Heart left ventricle (tissue), 16 donors: Measurements from ENCODE around the gene SMPX. TPM values are rescaled to one million over a fixed set of nuclear protein-coding genes. Genes with fewer than 3 reads are reported as not detected.

Experiments
- ATAC-seq, 4 donors: fragments of 200-7000 bp; cut with Tn5 transposase; one replicate each; pipeline ENCODE4 v1.9.1; 2020 to 2022; ENCODE audit warnings: moderate library complexity in 4 of 4, mild to moderate bottlenecking in 3 of 4, moderate number of reproducible peaks in 1 of 4
- DNase-seq, 5 donors: peaks; one replicate each; pipeline ENCODE4 v3.0.0-alpha.2; 2020
- H3K27ac ChIP-seq, 12 donors: fragments of 200-600 bp; sonication (generic) in 4 of 12; one replicate each; pipeline versions ENCODE4 v1.5.0 to v1.8.0; 2016 to 2022; ENCODE audit warnings: mild to moderate bottlenecking in 2 of 12
- H3K27me3 ChIP-seq, 9 donors: fragments of 200-600 bp; sonication (generic) in 2 of 9; one replicate each; pipeline versions ENCODE4 v1.5.1 to v1.8.0; 2016 to 2022; ENCODE audit warnings: mild to moderate bottlenecking in 3 of 9
- H3K36me3 ChIP-seq, 9 donors: fragments of 200-600 bp; sonication (generic) in 2 of 9; one replicate each; pipeline versions ENCODE4 v1.5.0 to v1.8.0; 2018 to 2022; ENCODE audit warnings: mild to moderate bottlenecking in 2 of 9
- H3K4me1 ChIP-seq, 12 donors: fragments of 200-600 bp; sonication (generic) in 4 of 12; one replicate each; pipeline versions ENCODE4 v1.5.0 to v1.8.0; 2016 to 2022; ENCODE audit warnings: mild to moderate bottlenecking in 3 of 12
- H3K4me3 ChIP-seq, 12 donors: fragments of 200-600 bp; sonication (generic) in 4 of 12; one replicate each; pipeline versions ENCODE4 v1.5.0 to v1.8.0; 2017 to 2022; ENCODE audit warnings: mild to moderate bottlenecking in 9 of 12, moderate library complexity in 4 of 12
- H3K9me3 ChIP-seq, 12 donors: fragments of 200-600 bp; sonication (generic) in 4 of 12; one replicate each; pipeline versions ENCODE4 v1.5.0 to v1.8.0; 2016 to 2022; ENCODE audit warnings: mild to moderate bottlenecking in 1 of 12
- CTCF ChIP-seq, 12 donors: fragments of 200-600 bp; sonication (generic) in 4 of 12; IDR thresholded peaks; one replicate each; pipeline versions ENCODE4 v1.5.0 to v1.8.0; 2018 to 2022; ENCODE audit warnings: antibody characterized with exemption in 12 of 12, mild to moderate bottlenecking in 5 of 12
- POLR2A ChIP-seq, 2 donors: fragments of 450-650 bp; IDR thresholded peaks; one replicate each; pipeline ENCODE4 v1.6.1; 2017; ENCODE audit warnings: antibody characterized with exemption in 2 of 2, mild to moderate bottlenecking in 2 of 2, moderate library complexity in 2 of 2
- WGBS, 4 donors: extraction: QIAGEN DNeasy Blood & Tissue Kit in 2 of 4; methylation state at CpG; one replicate each; pipeline versions ENCODE4 v1.1.5 to v1.1.7; 2013 to 2018; 5-methylcytosine and 5-hydroxymethylcytosine counted together
- intact Hi-C, 10 donors: fragments of 100-400 bp; cut with DNase I; formaldehyde crosslinking; loops; one replicate each; pipeline versions ENCODE4 v1.11.1 to v1.14.2; 2022
- polyA plus RNA-seq, 2 donors: library from polyadenylated mRNA; stranded (reverse); fragments of 200-250 nt; gene quantifications; one replicate each; pipeline ENCODE4 v1.2.3, GENCODE V29; 2013
- total RNA-seq, 9 donors: library from RNA; depleted of rRNA in 2 of 9; stranded (reverse); fragments of >200 nt in 2 of 9; fragmentation: NEBNext Ultra II Directional in 3 of 9; extraction: Animal tissue kit (Norgen Biotek cat#: 25700) in 3 of 9; gene quantifications; one replicate each; pipeline versions ENCODE4 v1.1.0 to v1.2.4, GENCODE V29; 2016 to 2023
- donor health status: ischemic (EF 13 %, LVEDD 7.1; RV severe dilation, severe dysfunction).
- donor health status: healthy with polysubstance abuse.
- donor health status: DM: no; HTN: yes; CAD: no.
- donor health status: DM: no; HTN: no; CAD: no.
- donor health status: ischemic (EF 25% LVEDD 6.9; RV normal size, moderate dysfunction).
- donor health status: ischemic (EF 25% LVEDD 5.7; RV mildly dilated, moderate dysfunction).
- donor health status: healthy.
- donor health status: DM: yes; HTN: yes; CAD: no.
- donor health status: ischemic (EF 35%, LVEDD 5.7; RV mildly dilated, moderate dysfunction).
- donor health status: nonischemic (EF 11% LVEDD 7.7; RV severe dilation, severe dysfunction).
- donor health status: DM: yes; HTN: yes; CAD: no.
- donor health status: PGD.
- donor health status: ischemic (EF 29% LVEDD 5.4; RV normal size, mild dysfunction).
- donor health status: nonischemic (EF 23%, LVEDD 6.1; RV moderate dilation, normal function).

The SMPX gene
- total and polyA plus RNA-seq, 11 donors: 340 to 972 (median 694) TPM

GRCh38 chrX:21745756-21746155 is 12.2 kb downstream of the SMPX start:
- Histone ChIP-seq H3K4me3 (no peak overlapping the region), H3K4me1 (peaks cover 0 to 53% (median 1%) of the 10 kb centered on the region in 12 donors), H3K36me3 (no peaks in the 10 kb centered on the region), H3K9me3 (no peaks in the 10 kb centered on the region), H3K27me3 (peaks cover 0 to 11% (median 0%) of the 10 kb centered on the region in 9 donors), H3K27ac (peak overlapping the region in 1 of 12 donors; percentile 19)
- TF ChIP-seq CTCF (IDR thresholded peaks at IDR 0.05) (peak; percentile 24 to 57 (median 45)), POLR2A (IDR thresholded peaks at IDR 0.05) (no peak)
- DNase-seq (peak in 1 of 5 donors; percentile 26), ATAC-seq (no peak)
- 28 to 40% (median 35%) methylated on average over 4 of the region's 4 CpGs for WGBS, 4 donors
- intact Hi-C loops: loop anchor here in 8 of 10 donors (5.0 to 10.0 kb wide), 4 partner anchors 229 to 1221 kb away; no protein-coding TSS in a partner anchor

GRCh38 chrX:21744721-21745120 is 13.2 kb downstream of the SMPX start:
- intact Hi-C loops: loop anchor here in 8 of 10 donors (5.0 to 10.0 kb wide), 4 partner anchors 230 to 1220 kb away; no protein-coding TSS in a partner anchor
- WGBS, 4 donors: 31 to 45% (median 44%) methylated on average over 1 of the region's 1 CpG
- H3K4me1 ChIP-seq: peaks cover 0 to 62% (median 1%) of the 10 kb centered on the region in 12 donors

GRCh38 chrX:21744060-21744459 is 13.9 kb downstream of the SMPX start:
- DNase-seq (no peak), ATAC-seq (no peak)
- Histone ChIP-seq H3K9me3 (no peaks in the 10 kb centered on the region), H3K27me3 (peaks cover 0 to 11% (median 0%) of the 10 kb centered on the region in 9 donors), H3K36me3 (no peaks in the 10 kb centered on the region), H3K27ac (no peak overlapping the region), H3K4me3 (no peak overlapping the region), H3K4me1 (peaks cover 0 to 64% (median 1%) of the 10 kb centered on the region in 12 donors)
- intact Hi-C loops: loop anchor here in 4 of 10 donors (10.0 kb wide), 2 partner anchors 231 to 1219 kb away; no protein-coding TSS in a partner anchor
- no peak for TF ChIP-seq POLR2A (IDR thresholded peaks at IDR 0.05)
- no peak for TF ChIP-seq CTCF (IDR thresholded peaks at IDR 0.05)
- 53 to 66% (median 57%) methylated on average over 3 of the region's 3 CpGs for WGBS, 4 donors

More at GRCh38 chrX:21744721-21745120, 13.2 kb downstream of the SMPX start:
- no peak overlapping the region for H3K4me3 ChIP-seq
- no peak overlapping the region for H3K27ac ChIP-seq
- no peak for TF ChIP-seq CTCF (IDR thresholded peaks at IDR 0.05)
- no peak for TF ChIP-seq POLR2A (IDR thresholded peaks at IDR 0.05)
- ATAC-seq: no peak
- no peaks in the 10 kb centered on the region for H3K9me3 ChIP-seq
- peaks cover 0 to 11% (median 0%) of the 10 kb centered on the region in 9 donors for H3K27me3 ChIP-seq
- DNase-seq: no peak
- H3K36me3 ChIP-seq: no peaks in the 10 kb centered on the region

- ATAC-seq (peak in 3 of 4 donors; percentile 45 to 53 (median 53)), DNase-seq (peak in 1 of 5 donors; percentile 32)
- intact Hi-C loops: loop anchor here in 4 of 10 donors (10.0 kb wide), 2 partner anchors 233 to 1217 kb away; no protein-coding TSS in a partner anchor
- peaks cover 0 to 57% (median 1%) of the 10 kb centered on the region in 12 donors for H3K4me1 ChIP-seq
- H3K27me3 ChIP-seq: peaks cover 0 to 11% (median 0%) of the 10 kb centered on the region in 9 donors
- H3K4me3 ChIP-seq: no peak overlapping the region
- peaks cover 0 to 4% (median 0%) of the 10 kb centered on the region in 9 donors for H3K36me3 ChIP-seq
- H3K9me3 ChIP-seq: no peaks in the 10 kb centered on the region
- WGBS, 4 donors: 36 to 52% (median 44%) methylated on average over 6 of the region's 6 CpGs
- TF ChIP-seq POLR2A (IDR thresholded peaks at IDR 0.05) (no peak), CTCF (IDR thresholded peaks at IDR 0.05) (no peak)
- H3K27ac ChIP-seq: peak overlapping the region in 5 of 12 donors; percentile 15 to 45 (median 20)
Measured at GRCh38 chrX:21741869-21742701, 15.8 kb downstream of the SMPX start.
